ENCODE measurements around the gene SRGAP1. TPM values are rescaled to one million over a fixed set of nuclear protein-coding genes. Genes with fewer than 3 reads are reported as not detected.

The SRGAP1 gene
- total and polyA plus RNA-seq, 2 of the 13 experiments (the other 11 are each of a cell fraction or from before 2014, with no cell fraction given): 1.6 to 3.4 TPM

GRCh38 chr12:64103825-64104740, 259.6 kb downstream of the SRGAP1 start:
- DNase-seq (ENCODE audit: low spot score): no peak
- Histone ChIP-seq H3K4me1 (ENCODE audit: insufficient read depth, low read length) (no peaks in the 10 kb centered on the region), H3K27ac (ENCODE audit: extremely low read length, insufficient read depth, low read length) (no peak overlapping the region), H3K4me3 (replicated peaks in 1 of 3; ENCODE audit: insufficient read depth in 1 of 3, low read depth in 2 of 3, low read length in 3 of 3) (no peak overlapping the region), H3K36me3 (replicated peaks in 1 of 2; ENCODE audit: control insufficient read depth in 1 of 2, insufficient read depth in 2 of 2, low read length in 2 of 2) (no peaks in the 10 kb centered on the region; a peak in 1 of 5 replicates), H2AFZ (ENCODE audit: low read length) (no peak overlapping the region), H4K20me1 (ENCODE audit: insufficient read depth, low read length) (no peaks in the 10 kb centered on the region), H3K27me3 (ENCODE audit: control insufficient read depth in 1 of 2, insufficient read depth in 2 of 2, low read length in 2 of 2) (no peaks in the 10 kb centered on the region), H3K9ac (ENCODE audit: insufficient read depth, low read depth, low read length) (no peak overlapping the region), H3K4me2 (ENCODE audit: low read depth, low read length) (no peak overlapping the region), H3K79me2 (ENCODE audit: insufficient read depth, low read length) (no peaks in the 10 kb centered on the region), H3K9me3 (ENCODE audit: low read length) (no peaks in the 10 kb centered on the region)
- in situ Hi-C loops (cut with HindIII; ENCODE audit: extremely low pct_ligation_motif_present, low pct_unique_long_range_greater_than_20kb): no loop called here
- no TSS peak for BruUV-seq (replicated peaks)
- 94% methylated on average over 10 of the region's 10 CpGs for WGBS (ENCODE audit: low lambda C conversion rate)
- FAIRE-seq: no peak
- ChIA-PET POLR2A (no interaction called here), CTCF (ENCODE audit: low intra/inter-chr PET ratio, low total read pairs) (no interaction called here)
- no peak for ATAC-seq
- intact Hi-C loops (cut with micrococcal nuclease; ENCODE audit: unreplicated experiment): no loop called here
- TF ChIP-seq ZNF687 (CRISPR knock-in tag; IDR thresholded peaks at IDR 0.05): no peak
- no peak for TF ChIP-seq TSC22D2 (CRISPR knock-in tag; IDR thresholded peaks at IDR 0.05; ENCODE audit: borderline replicate concordance)
- no peak for TF ChIP-seq ZNF33A (CRISPR knock-in tag; IDR thresholded peaks at IDR 0.05; ENCODE audit: borderline replicate concordance)
- no peak for TF ChIP-seq ZBTB25 (CRISPR knock-in tag; IDR thresholded peaks at IDR 0.05)
- no peak for TF ChIP-seq ELF1 (CRISPR knock-in tag; IDR thresholded peaks at IDR 0.05)
- no peak for TF ChIP-seq ZSCAN25 (CRISPR knock-in tag; IDR thresholded peaks at IDR 0.05)
- TF ChIP-seq AHDC1 (CRISPR knock-in tag; IDR thresholded peaks at IDR 0.05; ENCODE audit: borderline replicate concordance): no peak
- no peak for TF ChIP-seq ZKSCAN8 (CRISPR knock-in tag; IDR thresholded peaks at IDR 0.05; ENCODE audit: borderline replicate concordance)
- no peak for TF ChIP-seq ARHGAP35 (CRISPR knock-in tag; IDR thresholded peaks at IDR 0.05; ENCODE audit: borderline replicate concordance)
- TF ChIP-seq STAG1 (CRISPR knock-in tag; IDR thresholded peaks at IDR 0.05): no peak
